ENCODE data around the gene HOXB1.
"Not testable (repeated sequence)": the region's sequence is repeated elsewhere in the genome, so short reads cannot be mapped to it uniquely, and the experiment has no call there.

HOXB1 gene

DNA sequence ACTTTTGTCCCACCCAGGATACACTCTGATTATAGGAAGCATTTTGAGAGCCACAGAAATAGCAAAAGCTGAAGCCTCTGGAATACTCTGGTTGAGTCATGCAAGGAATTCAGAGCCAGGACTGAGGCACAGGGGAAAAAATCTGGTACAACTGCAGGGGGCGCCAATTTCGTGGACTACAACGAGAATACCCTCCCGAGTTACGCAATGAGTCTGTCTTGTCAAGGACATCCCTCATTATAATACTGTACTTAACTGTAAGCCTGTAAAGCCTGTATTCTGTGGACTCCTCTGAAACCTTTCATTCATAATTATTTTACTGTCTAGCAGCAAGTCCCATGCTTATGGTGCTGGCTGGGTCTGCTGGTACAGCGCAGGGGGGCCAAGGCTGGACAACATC, 7.8 kb downstream of the HOXB1 start:
- DNase-seq (ENCODE audit: extremely low read depth in 1 of 2, low read depth in 1 of 2), result no peak

DNA sequence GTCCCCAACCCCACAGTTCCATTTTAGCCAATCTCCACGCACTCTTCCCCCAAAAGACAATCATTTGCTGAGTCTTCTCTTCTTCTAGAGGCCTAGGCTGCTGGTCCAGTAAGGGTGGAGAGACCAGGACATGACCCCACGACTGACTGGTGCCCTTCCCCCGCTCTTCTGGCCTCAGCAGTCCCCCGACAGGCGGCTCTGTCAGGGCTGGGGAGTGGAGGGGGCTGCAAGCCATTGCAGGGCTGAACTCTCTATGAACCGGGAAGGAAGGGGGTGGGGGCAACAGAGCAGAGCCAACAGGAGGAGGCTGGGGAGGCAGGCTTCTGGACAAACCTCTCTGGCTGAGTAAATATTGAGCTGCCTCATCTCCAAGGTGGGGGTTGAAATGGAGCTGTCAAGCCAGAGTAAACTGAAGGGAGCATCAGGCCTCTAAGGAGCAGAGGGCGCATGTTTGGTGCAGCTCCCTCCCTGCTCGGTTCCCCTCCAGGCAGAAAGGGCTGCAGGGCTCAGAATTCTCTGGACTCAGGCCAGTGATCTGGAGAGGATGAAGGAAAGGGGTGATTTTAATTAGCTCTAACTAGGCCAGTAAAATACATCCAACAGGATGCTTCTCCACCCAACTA, 8.7 kb downstream of the HOXB1 start:
- no peak for DNase-seq (ENCODE audit: extremely low read depth in 1 of 2, low read depth in 1 of 2)

DNA sequence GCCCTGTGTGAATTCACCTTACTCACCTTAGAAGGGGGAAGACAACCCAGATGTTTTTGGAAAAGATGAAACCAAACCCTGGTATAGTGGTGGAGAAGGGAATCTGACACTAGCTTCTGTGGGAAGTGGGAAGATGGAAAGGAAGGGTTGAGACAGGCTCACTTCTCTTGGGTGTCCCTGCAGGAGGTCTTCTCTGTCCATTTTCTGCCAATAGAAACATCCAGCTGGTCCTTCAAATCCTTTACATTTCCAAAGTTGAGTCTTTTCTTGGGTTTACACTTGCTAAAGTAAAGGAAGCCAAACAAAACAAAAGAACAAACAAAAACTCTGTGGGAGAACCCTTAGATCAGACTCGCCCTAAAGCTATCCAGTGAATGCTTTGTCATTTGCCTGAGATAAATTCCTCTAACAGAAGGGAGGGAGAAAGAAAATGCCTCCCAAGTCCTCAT, 10.2 kb downstream of the HOXB1 start:
- no peak for DNase-seq (ENCODE audit: extremely low read depth in 1 of 2, low read depth in 1 of 2)

DNA sequence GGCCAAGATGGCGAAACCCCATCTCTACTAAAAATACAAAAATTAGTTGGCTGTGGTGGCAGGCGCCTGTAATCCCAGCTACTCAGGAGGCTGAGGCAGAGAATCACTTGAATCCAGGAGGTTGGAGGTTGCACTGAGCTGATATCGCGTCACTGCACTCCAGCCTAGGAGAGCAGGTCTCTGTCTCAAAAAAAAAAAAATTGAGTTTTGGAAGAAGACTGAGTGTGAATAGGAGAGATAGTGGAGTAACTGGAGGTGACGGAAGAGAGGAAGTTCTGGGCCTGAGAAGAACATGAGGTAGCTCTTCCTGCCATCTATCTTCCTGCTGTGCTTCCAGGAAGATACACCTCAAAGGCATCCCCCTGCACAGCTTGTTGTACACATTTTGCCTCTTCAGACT, 11.4 kb downstream of the HOXB1 start:
- no peak for DNase-seq (ENCODE audit: extremely low read depth in 1 of 2, low read depth in 1 of 2)

- no peak for DNase-seq (ENCODE audit: extremely low read depth in 1 of 2, low read depth in 1 of 2)
Measured at GRCh38 chr17:48517478-48517877, 13.3 kb downstream of the HOXB1 start.

GRCh38 chr17:48515925-48516900, 14.6 kb downstream of the HOXB1 start:
- no peak for DNase-seq (ENCODE audit: extremely low read depth in 1 of 2, low read depth in 1 of 2)

- no peak for DNase-seq (ENCODE audit: extremely low read depth in 1 of 2, low read depth in 1 of 2)
Measured at GRCh38 chr17:48514477-48514876, 16.3 kb downstream of the HOXB1 start.

- no peak for DNase-seq (ENCODE audit: extremely low read depth in 1 of 2, low read depth in 1 of 2)
Measured at GRCh38 chr17:48513666-48514455, 16.9 kb downstream of the HOXB1 start.

GRCh38 chr17:48513097-48513496, 17.7 kb downstream of the HOXB1 start:
- no peak for DNase-seq (ENCODE audit: extremely low read depth in 1 of 2, low read depth in 1 of 2)

- DNase-seq (ENCODE audit: extremely low read depth in 1 of 2, low read depth in 1 of 2), result no peak
Measured at GRCh38 chr17:48510761-48511604, 19.8 kb downstream of the HOXB1 start.

- DNase-seq (ENCODE audit: extremely low read depth in 1 of 2, low read depth in 1 of 2), result no peak
Measured at GRCh38 chr17:48510381-48510760, 20.4 kb downstream of the HOXB1 start.

GRCh38 chr17:48509708-48510107, 21.1 kb downstream of the HOXB1 start:
- not testable (repeated sequence) for DNase-seq (ENCODE audit: extremely low read depth in 1 of 2, low read depth in 1 of 2)

DNA sequence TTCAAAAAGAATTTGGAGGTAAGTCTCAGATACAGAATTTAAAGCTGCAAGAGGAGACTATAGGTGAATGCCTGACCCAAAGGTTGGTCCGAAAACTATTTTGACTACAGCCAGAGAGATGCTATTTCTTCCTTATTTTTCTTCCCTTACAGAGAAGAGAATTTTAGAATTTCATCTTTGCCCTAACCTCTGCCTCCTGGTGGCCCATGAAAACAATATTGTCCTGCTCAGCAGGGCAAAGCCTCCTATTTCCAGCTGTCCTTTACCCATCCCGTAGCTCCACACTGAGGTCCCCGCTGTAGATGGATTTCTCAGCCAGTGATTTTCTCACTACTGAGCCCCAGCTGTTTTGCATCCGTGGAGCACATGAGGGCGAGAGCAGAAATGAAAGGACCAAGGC, 24.6 kb downstream of the HOXB1 start:
- no peak for DNase-seq (ENCODE audit: extremely low read depth in 1 of 2, low read depth in 1 of 2)

GRCh38 chr17:48505788-48506187, 25.0 kb downstream of the HOXB1 start:
- no peak for DNase-seq (ENCODE audit: extremely low read depth in 1 of 2, low read depth in 1 of 2)

GRCh38 chr17:48504953-48505352, 25.9 kb downstream of the HOXB1 start:
- no peak for DNase-seq (ENCODE audit: extremely low read depth in 1 of 2, low read depth in 1 of 2)

GRCh38 chr17:48503747-48504146, 27.1 kb downstream of the HOXB1 start:
- DNase-seq (ENCODE audit: extremely low read depth in 1 of 2, low read depth in 1 of 2), result no peak

DNA sequence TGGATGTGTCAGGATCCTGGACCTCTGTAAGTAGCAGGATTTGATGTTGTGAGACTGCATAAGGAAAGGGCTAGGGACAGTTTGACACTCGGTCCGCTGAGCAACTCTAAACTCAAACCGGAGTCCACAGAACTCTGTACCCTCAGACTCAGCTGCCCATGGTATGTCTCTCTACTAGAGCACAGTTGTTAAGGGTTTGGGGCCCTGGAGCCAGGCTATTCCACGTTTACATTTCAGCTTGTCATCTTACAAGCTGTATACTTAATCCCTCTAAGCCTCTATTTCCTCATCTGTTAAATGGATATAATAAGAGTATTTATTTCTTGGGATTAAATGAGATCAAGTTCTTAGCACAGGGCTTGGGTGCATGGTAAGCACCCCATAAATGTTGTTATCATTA, 27.9 kb downstream of the HOXB1 start:
- DNase-seq (ENCODE audit: extremely low read depth in 1 of 2, low read depth in 1 of 2), result no peak

DNA sequence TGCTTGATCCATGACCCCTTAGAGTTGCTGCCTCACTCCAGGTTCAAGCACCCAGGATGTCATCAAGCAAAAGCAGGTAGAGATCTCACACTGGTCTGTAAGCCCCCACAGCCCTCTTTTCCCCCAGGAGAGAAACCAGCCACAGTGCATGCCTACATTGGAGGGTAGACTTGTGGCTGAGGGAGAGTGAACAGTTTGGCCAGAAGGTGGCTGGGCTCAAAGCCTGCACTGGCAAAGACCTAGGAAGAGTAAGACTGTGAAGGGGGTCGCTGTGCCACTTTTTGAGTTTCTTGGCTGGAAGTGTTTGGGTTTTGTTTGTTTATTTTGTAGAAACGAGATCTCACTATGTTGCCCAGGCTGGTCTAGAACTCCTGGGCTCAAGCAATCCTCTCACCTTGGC, 28.5 kb downstream of the HOXB1 start:
- DNase-seq (ENCODE audit: extremely low read depth in 1 of 2, low read depth in 1 of 2), result no peak

GRCh38 chr17:48500435-48501426, 30.1 kb downstream of the HOXB1 start:
- DNase-seq (ENCODE audit: extremely low read depth in 1 of 2, low read depth in 1 of 2), result no peak
